GM19467 (cell line): ENCODE measurements around the gene UNC13D.
"Not testable (repeated sequence)": the region's sequence is repeated elsewhere in the genome, so short reads cannot be mapped to it uniquely, and the experiment has no call there.

Experiments
- ATAC-seq: cut with Tn5 transposase; IDR thresholded peaks from one replicate; pipeline ENCODE4 v1.9.1; 2021; ENCODE audit warnings: mild to moderate bottlenecking, moderate library complexity; ENCODE audit not compliant: unreplicated experiment

The UNC13D gene

DNA sequence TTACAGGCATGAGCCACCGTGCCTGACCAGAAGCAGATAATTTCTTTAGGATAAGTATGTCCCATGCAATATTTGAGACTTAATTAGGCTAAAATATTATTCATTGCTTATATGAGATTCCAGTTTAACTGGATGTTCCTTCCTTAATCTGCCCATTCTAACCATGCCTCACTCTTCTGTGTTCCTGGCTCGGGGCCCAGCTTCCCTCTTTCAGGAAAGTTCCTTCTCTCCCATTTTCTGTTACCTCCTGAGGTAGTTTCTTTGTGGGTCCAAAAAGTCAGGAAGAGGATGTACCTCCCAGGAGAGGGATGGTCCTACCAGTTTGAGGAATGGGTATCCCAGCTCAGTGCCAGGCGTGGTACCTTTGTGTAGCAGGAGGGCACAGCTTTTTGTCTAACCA, 36.3 kb downstream of the UNC13D start:
- no peak for ATAC-seq

DNA sequence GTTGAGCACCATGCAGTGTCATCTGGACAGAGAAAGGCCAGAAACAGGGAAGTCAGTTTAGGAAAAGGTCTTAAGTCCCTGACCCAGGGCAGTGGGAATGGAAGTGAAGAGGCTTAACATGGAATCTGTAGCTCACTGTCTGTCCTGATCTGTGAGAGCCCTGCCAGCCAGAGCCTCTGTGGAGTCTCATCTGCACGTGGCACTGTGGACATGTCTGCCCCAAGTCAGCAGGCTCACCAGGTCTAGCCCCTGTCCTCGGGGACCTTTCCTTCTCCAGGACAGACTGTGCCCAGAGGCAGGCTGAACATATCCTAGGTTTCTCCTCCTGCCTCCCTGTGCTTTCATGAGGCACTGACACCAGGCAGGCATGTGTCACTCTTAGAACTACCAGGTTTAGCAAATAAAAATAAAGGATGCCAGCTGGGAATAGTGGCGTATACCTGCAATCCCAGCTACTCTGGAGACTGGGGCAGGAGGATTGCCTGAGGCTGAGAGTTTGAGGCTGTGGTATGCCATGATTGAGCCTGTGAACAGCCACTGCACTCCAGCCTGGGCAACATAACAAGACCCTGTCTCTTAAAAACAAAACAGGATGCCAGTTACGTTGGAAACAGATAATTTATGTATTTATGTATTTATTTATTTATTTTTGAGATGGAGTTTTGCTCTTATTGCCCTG, 37.2 kb downstream of the UNC13D start:
- ATAC-seq, result no peak

DNA sequence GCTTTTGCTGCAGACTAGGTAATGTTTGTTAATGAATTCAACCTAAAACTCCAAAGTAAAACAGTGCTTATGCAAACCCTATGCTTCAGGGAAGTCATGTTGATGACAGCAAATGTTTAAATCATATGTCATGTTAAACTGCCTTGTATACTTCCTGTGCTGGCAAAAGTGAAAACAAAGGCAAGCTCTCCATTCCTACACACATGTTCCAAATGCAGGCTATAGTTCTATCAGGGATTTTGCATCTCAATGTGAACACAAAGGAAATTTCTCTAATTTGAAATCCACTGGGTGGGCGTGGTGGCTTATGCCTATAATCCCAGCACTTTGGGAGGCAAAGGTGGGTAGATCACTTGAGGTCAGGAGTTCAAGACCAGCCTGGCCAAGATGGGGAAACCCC, 40.3 kb downstream of the UNC13D start:
- ATAC-seq, result no peak

DNA sequence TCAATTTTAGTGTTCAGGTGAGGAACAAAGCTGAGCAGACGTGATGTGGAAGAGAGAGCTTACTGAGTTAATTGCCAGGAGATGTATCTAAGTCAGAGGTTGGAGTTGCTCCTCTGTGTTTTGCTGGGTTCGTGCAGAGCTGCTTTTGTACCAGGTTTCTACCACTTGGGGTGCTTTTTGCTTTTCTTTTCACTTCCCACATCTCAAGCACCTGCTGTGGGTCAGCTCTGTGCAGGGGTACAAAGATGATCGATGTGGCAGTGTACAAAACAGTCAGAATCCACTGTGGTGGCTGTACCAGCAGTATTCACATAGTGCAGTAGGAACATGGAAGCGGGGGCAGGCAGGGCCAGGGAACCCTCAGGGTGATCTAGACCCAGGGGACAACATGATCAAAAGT, 44.8 kb downstream of the UNC13D start:
- ATAC-seq, result no peak

DNA sequence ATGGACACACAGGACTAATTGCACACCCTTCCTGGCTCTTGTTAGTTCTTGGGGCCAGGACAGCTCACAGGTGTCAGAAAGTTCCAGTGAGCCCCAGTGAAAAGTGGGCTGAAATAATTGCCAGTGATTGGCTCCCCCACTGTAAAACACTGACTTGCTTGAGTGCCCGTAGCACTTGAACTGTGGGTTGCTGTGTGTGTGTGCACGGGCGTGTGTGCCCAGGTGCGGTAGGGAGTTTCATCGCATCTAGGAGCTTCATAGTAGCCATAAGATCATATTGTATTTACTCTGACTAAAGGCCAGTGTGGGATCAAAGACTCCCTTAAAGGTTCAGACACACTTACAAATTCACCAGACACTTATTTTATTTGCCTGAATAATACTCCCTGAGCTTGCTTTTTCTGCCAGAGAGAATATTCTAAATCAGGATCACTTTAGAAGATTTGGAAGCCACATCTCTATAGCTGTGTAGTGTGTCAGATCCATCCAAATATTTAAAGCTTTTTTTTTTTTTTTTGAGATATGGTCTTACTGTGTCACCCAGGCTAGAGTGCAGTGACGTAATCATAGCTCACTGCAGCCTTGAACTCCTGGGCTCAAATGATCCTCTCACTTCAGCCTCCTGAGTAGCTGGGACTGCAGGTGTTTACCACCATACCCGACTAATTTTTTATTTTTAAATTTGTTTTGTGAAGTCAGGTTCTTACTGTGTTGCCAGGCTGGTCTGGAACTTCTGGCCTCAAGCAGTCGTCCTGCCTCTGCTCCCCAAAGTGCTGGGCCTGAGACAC, 48.2 kb downstream of the UNC13D start:
- ATAC-seq, result no peak

DNA sequence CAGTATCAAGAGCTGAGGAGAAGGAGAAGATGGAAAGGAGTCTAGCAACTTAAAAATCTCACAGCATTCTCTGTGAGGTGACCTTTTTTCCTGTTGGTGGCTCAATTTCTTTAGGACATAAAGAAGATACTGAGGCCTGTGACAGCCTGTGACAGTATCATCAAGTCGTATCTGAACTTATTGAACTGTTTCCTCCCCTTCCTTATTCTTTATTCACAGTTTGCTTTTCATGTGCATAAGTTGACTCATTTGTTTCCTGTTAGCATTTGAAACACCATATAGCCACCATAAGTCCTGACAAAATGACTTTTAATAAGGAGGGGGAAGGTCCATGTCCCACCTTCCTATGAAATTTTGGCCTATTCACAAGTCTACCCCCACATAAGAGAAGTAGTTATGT, 50.7 kb downstream of the UNC13D start:
- no peak for ATAC-seq

DNA sequence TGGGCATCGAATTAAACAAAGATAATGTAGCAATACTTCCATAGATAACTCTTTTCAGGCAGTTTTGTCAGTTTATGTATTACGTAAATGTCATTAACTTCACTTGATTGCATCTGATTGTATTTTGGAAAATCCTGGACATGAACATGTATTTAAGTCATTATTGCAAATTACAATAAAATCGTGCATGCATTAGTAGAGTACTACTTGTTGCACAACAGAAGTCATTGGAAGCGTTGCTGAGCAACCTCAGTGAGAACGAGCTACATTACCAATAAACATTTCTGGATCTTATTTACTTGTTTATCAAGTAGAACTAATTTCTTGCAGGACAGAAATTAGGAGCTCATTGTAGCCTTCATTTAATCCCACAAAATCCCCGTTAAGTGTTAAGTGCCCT, 53.0 kb downstream of the UNC13D start:
- no peak for ATAC-seq

DNA sequence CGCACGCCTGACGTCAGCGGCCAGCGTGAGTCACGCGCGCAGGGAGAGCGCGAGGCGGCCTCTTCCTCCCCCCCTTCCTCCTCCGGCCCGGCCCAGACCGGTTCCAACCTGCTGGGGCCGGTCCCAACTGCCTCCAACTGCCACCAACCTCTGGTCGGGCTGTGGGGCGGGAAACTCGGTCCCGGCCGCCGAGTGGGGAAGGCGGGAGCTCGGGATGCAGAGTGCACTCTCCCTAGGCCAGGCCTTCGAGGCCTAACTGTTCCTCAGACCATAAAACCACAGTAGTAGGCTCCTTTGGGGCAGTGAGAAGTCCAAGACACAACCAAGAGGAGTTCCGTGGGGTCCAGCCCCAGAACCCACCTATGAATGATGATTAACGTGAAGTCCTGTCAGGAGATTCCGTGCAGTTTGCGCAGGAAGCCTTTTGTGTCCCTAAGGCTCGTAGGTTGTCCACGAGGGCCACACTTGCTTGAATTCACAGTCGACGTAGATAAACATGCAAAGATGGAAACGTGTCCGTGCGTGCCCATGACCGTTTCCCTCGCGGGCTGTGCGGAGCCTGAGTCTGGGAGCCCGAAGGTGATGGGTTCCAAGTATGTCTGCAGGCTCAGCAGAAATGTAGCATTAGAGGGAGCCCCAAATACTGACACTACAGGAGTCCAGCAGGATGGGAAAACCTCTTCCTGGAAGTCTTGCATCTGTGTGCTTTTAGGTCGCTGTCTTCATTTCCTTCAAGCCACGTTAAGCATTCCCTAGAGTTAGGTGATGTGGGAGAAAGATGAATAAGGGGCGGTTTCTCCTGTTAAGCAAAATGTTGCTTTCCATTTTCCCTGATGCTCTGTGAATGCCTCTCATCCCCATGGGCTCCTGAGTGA, 59.0 kb downstream of the UNC13D start:
- peak; percentile 53 for ATAC-seq

DNA sequence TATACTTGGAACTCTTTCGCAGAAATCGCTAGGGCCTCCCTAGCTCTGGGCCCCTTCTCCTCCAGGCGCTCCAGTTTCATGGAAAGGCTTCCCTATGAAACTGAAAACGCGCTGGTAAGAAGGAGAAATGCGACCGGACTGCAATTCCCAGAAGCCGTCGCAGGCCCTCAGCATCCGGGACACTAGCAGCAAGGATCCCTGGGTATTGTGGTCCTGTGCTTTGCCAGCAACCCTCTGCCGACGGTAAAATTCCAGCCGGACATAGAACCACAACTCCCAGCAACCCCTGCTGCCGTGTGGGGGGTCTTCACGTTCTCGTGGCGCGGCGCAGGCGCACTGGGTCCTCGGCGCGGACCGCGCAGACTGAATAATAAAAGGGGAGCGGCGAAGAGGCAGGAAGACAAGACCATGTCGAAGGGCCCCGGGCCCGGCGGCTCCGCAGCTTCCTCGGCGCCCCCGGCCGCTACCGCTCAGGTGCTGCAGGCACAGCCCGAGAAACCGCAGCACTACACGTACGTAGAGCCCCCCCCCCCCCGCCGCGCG, 59.7 kb downstream of the UNC13D start, which contains the start of gene UNK:
Gene UNK (plus strand): TSS at position 334 of the 543 bp plus-strand sequence. CDS start 75 bp downstream, at position 409.
- ATAC-seq, result peak; percentile 67

DNA sequence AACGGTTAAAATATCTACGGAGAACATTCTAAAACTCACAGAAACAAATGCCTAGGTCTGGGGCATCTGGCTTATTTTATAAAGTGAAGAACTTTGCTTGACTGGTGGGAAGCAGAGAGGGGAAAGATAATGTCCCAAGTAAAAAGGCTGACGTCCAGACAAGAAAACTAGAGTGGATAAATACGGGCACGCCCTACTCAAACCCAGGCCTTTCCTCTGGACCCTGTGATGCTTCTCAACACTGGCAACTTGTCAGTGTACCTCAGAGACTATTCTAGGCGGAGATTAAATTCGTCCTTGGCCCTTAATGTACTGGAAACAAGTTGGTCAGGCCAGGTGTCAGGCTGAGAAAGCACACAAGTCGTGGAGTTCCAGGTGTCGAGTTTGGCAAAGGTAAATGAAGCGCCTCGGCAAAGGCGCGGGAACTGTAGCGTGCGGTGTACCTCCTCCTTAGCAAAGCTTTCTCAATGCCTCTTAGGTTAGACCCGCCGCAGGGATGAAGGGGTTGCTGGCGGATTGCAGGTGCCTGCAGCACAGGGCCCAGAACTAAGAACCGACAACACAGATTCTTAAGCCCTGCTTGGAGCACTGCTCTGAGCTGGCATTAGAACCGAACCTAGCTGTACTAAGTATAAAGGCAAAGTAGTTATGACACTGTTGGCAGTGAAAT, 60.3 kb downstream of the UNC13D start:
- ATAC-seq, result peak; percentile 0

DNA sequence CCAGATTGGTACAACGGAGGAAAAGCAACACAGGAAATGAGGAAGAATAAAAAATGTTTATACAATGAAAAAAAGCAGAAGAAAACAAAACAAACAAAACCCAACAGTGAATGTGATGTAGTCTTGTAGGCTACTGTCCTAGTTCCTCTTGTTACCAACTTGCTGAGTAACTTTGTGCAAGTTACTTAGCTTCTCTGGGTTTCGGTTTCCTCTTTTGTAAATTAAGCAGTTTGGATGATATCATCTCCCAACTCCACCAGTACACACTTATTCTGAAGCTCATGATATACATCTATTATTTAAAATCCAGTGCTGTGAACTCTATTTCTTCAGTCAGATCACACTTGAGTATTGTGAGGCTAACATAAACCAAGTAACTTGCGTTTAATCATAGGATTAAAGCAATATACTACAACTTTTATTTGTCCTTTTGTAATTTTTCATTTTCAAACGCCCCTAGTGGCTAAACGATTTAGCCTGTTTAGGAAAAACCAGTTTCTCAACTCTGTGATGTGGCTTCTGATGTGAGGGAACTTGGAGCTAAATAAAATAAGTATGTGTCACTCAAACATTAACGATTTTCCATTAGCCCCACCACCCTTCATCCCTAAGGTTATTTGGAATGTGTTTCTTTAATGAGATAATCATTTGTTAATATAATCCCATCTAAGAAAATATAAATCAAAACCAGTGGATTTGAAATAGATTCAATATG, 61.0 kb downstream of the UNC13D start:
- no peak for ATAC-seq

DNA sequence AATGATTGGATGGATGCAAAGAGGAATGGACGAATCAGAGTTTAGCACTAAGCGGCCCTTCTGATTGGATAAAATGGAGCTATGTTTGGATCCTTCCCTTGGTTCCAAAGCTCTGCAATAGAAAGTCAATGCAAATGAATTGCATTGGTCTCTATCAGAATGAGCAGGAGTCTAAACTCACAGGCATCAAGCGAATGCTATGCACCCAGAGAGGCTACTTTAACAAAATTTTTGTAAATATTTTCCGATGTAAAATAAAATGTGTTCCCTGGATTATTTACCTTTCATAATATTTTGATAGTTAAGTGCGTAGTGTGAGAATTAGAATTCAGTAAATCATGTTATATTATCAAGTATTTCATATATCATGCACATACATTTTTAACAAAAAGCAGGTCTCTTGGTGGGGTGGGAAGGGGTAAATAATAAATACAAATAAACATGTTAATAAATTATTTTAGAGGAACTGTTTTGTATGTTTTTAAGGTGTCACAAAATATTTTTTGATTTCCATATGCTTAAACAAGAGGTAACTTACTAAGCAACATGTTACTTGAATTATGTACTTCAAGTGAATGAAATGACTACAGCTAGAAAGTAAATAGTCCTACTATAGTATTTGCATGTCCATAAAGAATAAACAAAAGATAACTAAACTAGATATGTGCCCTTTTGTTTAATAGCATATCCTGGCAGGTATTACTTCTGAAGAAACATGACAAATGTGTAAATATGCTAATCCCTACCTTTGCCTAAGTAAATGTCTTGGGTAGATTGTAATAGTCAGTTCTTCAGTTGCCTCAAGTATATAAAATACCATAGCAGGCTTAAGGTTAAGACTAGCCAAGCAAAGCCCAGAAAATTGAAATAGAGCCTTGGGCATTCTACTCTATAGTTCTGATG, 64.0 kb downstream of the UNC13D start:
- no peak for ATAC-seq

DNA sequence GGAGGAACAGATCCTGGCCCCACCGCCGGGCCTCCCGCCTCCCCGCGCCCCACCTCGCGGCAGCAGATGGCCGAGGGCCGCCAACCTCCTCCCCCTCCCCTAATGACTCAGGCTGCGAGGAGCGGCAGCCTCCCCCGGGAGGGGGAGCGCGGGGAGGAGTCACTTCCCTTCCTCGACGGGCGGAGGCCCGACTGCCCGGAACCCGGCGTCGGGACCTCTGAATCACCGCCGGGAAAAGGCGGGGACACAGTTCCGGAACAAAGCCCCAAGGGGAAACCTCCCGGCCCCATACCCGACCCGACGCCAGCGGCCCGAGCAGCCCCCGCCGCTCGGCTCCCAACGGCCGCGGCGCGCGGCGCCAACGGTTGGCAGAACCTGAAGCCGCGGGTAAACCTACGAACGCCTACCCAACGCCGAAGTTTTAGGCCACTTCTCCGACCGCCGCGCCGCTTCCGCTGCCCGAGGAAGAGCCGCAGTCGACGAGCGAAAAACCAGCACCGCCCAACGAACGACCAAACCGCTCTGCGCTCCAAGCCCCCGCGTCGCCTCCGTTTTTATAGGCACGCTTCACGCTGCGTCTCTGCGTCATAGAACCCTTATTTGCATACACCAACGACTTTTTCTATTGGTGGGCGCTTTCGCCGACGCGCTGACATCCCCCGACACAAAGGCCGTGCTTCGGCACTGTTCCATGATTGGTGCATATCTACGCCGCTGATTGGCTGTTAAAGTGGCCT, 64.8 kb downstream of the UNC13D start:
- peak; percentile 57 for ATAC-seq

DNA sequence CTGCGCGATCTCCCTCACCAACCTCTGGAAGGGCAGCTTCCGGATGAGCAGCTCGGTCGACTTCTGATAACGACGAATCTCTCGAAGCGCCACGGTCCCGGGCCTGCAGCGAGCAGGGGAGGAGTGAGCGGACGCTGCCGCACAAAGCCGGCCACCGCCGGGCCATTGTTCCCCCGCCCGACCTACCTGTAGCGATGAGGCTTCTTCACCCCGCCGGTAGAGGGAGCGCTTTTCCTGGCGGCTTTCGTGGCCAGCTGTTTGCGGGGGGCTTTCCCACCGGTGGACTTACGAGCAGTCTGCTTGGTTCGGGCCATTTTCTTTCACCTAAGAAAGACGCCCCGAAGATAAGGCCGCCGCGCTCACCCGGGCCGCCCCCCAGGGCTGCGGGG, 65.3 kb downstream of the UNC13D start:
- ATAC-seq, result peak; percentile 8

DNA sequence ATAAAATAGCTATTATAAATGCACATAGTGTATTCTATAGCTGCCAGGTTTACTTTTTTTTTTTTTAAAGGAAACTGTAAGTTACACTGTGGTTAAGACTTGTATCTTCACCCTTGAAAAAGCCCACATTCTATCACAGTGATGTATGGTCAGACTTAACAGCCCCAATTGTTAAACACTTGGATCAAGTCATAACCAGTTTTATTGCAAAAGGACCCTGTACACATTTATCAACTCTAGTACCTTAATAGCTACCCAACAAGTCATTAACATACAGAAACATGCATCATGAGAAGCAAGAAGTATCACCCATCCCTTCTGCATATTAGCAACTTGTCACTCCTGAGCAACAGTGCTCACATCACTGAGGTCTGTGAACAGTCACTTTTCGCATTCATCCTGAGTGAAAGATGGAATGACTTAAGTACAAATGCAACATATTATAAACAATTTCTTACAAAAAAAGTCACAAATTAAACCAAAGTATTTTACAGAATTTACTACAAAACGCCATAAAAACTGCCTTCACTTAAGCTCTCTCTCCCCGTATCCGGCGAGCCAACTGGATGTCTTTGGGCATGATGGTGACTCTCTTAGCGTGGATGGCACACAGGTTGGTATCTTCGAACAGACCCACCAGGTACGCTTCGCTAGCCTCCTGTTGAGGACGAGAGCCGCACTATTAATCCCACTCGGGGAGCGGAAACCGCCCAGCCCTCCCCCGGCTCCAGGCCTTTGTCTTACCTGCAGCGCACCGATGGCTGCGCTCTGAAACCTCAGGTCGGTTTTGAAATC, 65.9 kb downstream of the UNC13D start:
- ATAC-seq, result not testable (repeated sequence)

DNA sequence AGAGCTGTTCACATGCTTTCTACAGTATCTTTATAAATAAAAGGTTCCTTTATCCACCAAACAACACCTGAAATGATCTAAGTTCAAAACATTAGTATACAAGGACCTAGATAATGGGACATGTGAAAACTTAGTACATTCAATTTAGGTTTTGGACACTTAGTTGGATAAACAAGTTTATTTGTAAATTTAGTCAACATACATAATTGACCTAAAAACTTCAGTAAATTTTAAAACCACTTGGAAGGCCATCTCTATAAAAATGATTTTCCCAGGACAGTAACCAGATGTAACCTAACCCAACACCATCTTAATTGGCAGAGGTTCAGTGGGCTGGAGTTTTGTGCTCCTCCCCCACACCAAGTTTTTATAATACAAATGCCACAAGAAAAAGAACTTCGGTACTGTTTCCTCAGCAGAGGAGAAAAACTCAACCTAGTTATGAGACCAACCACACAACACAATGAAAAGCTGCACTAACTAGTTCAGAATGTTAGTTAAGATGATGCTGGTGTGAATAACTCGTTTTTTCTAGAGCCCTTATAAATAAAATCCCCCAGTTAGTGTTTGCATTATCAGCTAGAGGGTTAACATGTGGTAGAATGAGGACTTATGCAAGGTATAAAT, 66.8 kb downstream of the UNC13D start:
- ATAC-seq, result no peak
